Stimulated activated naive CD8-positive, alpha-beta T cell treated with anti-CD3 and anti-CD28 coated beads, Interleukin-15, amount 100 ng/mL, for 72 hours (primary cell): ENCODE measurements around the gene SUSD2.
"Not testable (repeated sequence)": the region's sequence is repeated elsewhere in the genome, so short reads cannot be mapped to it uniquely, and the experiment has no call there.

ENCODE experiments used
- ATAC-seq: fragments of 150-1000 bp; cut with Tn5 transposase; 2 replicates; pipeline ENCODE4 v1.10.0; 2021; ENCODE audit warnings: mild to moderate bottlenecking, moderate library complexity
- DNase-seq, 2 donors: peaks; one replicate each; pipeline ENCODE4 v3.0.0; 2021 to 2022
- H3K27ac Mint-ChIP-seq, 2 donors: one replicate each; pipeline ENCODE4 v1.8.0; 2022; ENCODE audit warnings: mild to moderate bottlenecking in 2 of 2, mixed read lengths in 2 of 2, moderate library complexity in 2 of 2
- H3K27me3 Mint-ChIP-seq: one replicate; pipeline ENCODE4 v1.8.0; 2022; ENCODE audit warnings: mixed read lengths
- H3K4me1 Mint-ChIP-seq: one replicate; pipeline ENCODE4 v1.8.0; 2022; ENCODE audit warnings: mild to moderate bottlenecking, mixed read lengths
- H3K4me3 Mint-ChIP-seq, 2 donors: one replicate each; pipeline ENCODE4 v1.8.0; 2022; ENCODE audit warnings: mild to moderate bottlenecking in 2 of 2, mixed read lengths in 2 of 2, moderate library complexity in 1 of 2
- H3K9me3 Mint-ChIP-seq, 2 donors: one replicate each; pipeline ENCODE4 v1.8.0; 2022; ENCODE audit warnings: mixed read lengths in 2 of 2

SUSD2 gene

GRCh38 chr22:24209016-24209415, 27.7 kb downstream of the SUSD2 start:
- Mint-ChIP-seq H3K27ac (no peak overlapping the region), H3K4me1 (peaks cover 19% of the 10 kb centered on the region), H3K27me3 (no peaks in the 10 kb centered on the region), H3K4me3 (no peak overlapping the region), H3K9me3 (no peaks in the 10 kb centered on the region)
- no peak for ATAC-seq
- no peak for DNase-seq

- ATAC-seq (no peak), DNase-seq (no peak)
- Mint-ChIP-seq H3K4me3 (no peak overlapping the region), H3K9me3 (no peaks in the 10 kb centered on the region), H3K4me1 (peaks cover 19% of the 10 kb centered on the region), H3K27ac (no peak overlapping the region), H3K27me3 (no peaks in the 10 kb centered on the region)
Observed at GRCh38 chr22:24209687-24210086, 28.4 kb downstream of the SUSD2 start.

- not testable (repeated sequence) for H3K4me3 Mint-ChIP-seq, ATAC-seq, H3K27ac Mint-ChIP-seq, H3K27me3 Mint-ChIP-seq, DNase-seq, H3K9me3 Mint-ChIP-seq
- peaks cover 19% of the 10 kb centered on the region for H3K4me1 Mint-ChIP-seq
Observed at GRCh38 chr22:24210409-24210808, 29.1 kb downstream of the SUSD2 start.

- not testable (repeated sequence) for H3K4me3 Mint-ChIP-seq, DNase-seq, ATAC-seq, H3K9me3 Mint-ChIP-seq, H3K27ac Mint-ChIP-seq, H3K27me3 Mint-ChIP-seq
- peaks cover 22% of the 10 kb centered on the region for H3K4me1 Mint-ChIP-seq
Observed at GRCh38 chr22:24211716-24212115, 30.4 kb downstream of the SUSD2 start.

GRCh38 chr22:24213111-24213510, 31.8 kb downstream of the SUSD2 start:
- H3K4me3 Mint-ChIP-seq, H3K27ac Mint-ChIP-seq, H3K9me3 Mint-ChIP-seq, ATAC-seq, H3K27me3 Mint-ChIP-seq, DNase-seq: not testable (repeated sequence)
- peaks cover 13% of the 10 kb centered on the region for H3K4me1 Mint-ChIP-seq

GRCh38 chr22:24214467-24215285, 33.4 kb downstream of the SUSD2 start:
- Mint-ChIP-seq H3K27ac (peak overlapping the region in 1 of 2 donors; percentile 2), H3K27me3 (no peaks in the 10 kb centered on the region), H3K4me3 (no peak overlapping the region), H3K4me1 (peaks cover 11% of the 10 kb centered on the region), H3K9me3 (no peaks in the 10 kb centered on the region)
- DNase-seq (no peak), ATAC-seq (no peak)

- peak in 1 of 2 donors; percentile 42 for DNase-seq
- no peaks in the 10 kb centered on the region for H3K9me3 Mint-ChIP-seq
- no peak overlapping the region for H3K4me3 Mint-ChIP-seq
- H3K4me1 Mint-ChIP-seq: peaks cover 11% of the 10 kb centered on the region
- H3K27ac Mint-ChIP-seq: peak overlapping the region in 1 of 2 donors; percentile 42
- H3K27me3 Mint-ChIP-seq: no peaks in the 10 kb centered on the region
- ATAC-seq: peak; percentile 99
Observed at GRCh38 chr22:24216541-24217209, 35.4 kb downstream of the SUSD2 start.

- Mint-ChIP-seq H3K27ac (no peak overlapping the region), H3K4me3 (no peak overlapping the region), H3K4me1 (peaks cover 11% of the 10 kb centered on the region), H3K27me3 (no peaks in the 10 kb centered on the region), H3K9me3 (no peaks in the 10 kb centered on the region)
- ATAC-seq (no peak), DNase-seq (no peak)
Observed at GRCh38 chr22:24217384-24217783, 36.1 kb downstream of the SUSD2 start.

- H3K4me1 Mint-ChIP-seq: peaks cover 11% of the 10 kb centered on the region
- no peak for DNase-seq
- no peak for ATAC-seq
- no peaks in the 10 kb centered on the region for H3K9me3 Mint-ChIP-seq
- peak overlapping the region in 1 of 2 donors; percentile 4 for H3K27ac Mint-ChIP-seq
- H3K27me3 Mint-ChIP-seq: no peaks in the 10 kb centered on the region
- no peak overlapping the region for H3K4me3 Mint-ChIP-seq
Observed at GRCh38 chr22:24219750-24220149, 38.5 kb downstream of the SUSD2 start.

- Mint-ChIP-seq H3K4me3 (no peak overlapping the region), H3K4me1 (no peaks in the 10 kb centered on the region), H3K27ac (no peak overlapping the region), H3K9me3 (no peaks in the 10 kb centered on the region), H3K27me3 (no peaks in the 10 kb centered on the region)
- no peak for ATAC-seq
- DNase-seq: no peak
Observed at GRCh38 chr22:24224468-24224867, 43.2 kb downstream of the SUSD2 start.

GRCh38 chr22:24225044-24225601, 43.8 kb downstream of the SUSD2 start:
- H3K4me3 Mint-ChIP-seq: no peak overlapping the region
- H3K27me3 Mint-ChIP-seq: no peaks in the 10 kb centered on the region
- no peaks in the 10 kb centered on the region for H3K4me1 Mint-ChIP-seq
- no peak for ATAC-seq
- DNase-seq: no peak
- no peak overlapping the region for H3K27ac Mint-ChIP-seq
- no peaks in the 10 kb centered on the region for H3K9me3 Mint-ChIP-seq

- Mint-ChIP-seq H3K27ac (no peak overlapping the region), H3K27me3 (no peaks in the 10 kb centered on the region), H3K9me3 (no peaks in the 10 kb centered on the region), H3K4me3 (no peak overlapping the region), H3K4me1 (no peaks in the 10 kb centered on the region)
- no peak for ATAC-seq
- no peak for DNase-seq
Observed at GRCh38 chr22:24225951-24226350, 44.7 kb downstream of the SUSD2 start.

- ATAC-seq (peak; percentile 75), DNase-seq (peak; percentile 56 to 62)
- Mint-ChIP-seq H3K4me3 (no peak overlapping the region), H3K4me1 (peaks cover 4% of the 10 kb centered on the region), H3K27ac (peak overlapping the region in 1 of 2 donors; percentile 15), H3K9me3 (no peaks in the 10 kb centered on the region), H3K27me3 (no peaks in the 10 kb centered on the region)
Observed at GRCh38 chr22:24230911-24231656, 49.8 kb downstream of the SUSD2 start.

GRCh38 chr22:24231706-24232105, 50.4 kb downstream of the SUSD2 start:
- Mint-ChIP-seq H3K9me3 (no peaks in the 10 kb centered on the region), H3K27ac (peak overlapping the region in 1 of 2 donors; percentile 15), H3K4me3 (no peak overlapping the region), H3K27me3 (no peaks in the 10 kb centered on the region), H3K4me1 (peaks cover 4% of the 10 kb centered on the region)
- DNase-seq (no peak), ATAC-seq (no peak)

GRCh38 chr22:24232124-24232523, 50.8 kb downstream of the SUSD2 start:
- Mint-ChIP-seq H3K9me3 (no peaks in the 10 kb centered on the region), H3K27me3 (no peaks in the 10 kb centered on the region), H3K4me3 (no peak overlapping the region), H3K27ac (no peak overlapping the region), H3K4me1 (peaks cover 4% of the 10 kb centered on the region)
- ATAC-seq (no peak), DNase-seq (no peak)
